IMR-90 (cell line): ENCODE results near the gene HDAC7.

Source experiments
- BHLHE40 ChIP-seq: fragments of 150-350 bp; IDR thresholded peaks from 2 replicates; pipeline ENCODE4 v1.6.1; 2016; ENCODE audit warnings: mild to moderate bottlenecking, low read depth, low read length
- RAD21 ChIP-seq: IDR thresholded peaks from 2 replicates; pipeline ENCODE4 v1.6.1; 2012; ENCODE audit warnings: low read length, improper control_type of control experiment
- TF ChIP-seq, protein P1 (sequence below): conservative IDR thresholded peaks from 2 replicates; pipeline ENCODE4 v1.5.1; 2012; ENCODE audit warnings: mild to moderate bottlenecking, low read depth, low read length, improper control_type of control experiment

DNA sequence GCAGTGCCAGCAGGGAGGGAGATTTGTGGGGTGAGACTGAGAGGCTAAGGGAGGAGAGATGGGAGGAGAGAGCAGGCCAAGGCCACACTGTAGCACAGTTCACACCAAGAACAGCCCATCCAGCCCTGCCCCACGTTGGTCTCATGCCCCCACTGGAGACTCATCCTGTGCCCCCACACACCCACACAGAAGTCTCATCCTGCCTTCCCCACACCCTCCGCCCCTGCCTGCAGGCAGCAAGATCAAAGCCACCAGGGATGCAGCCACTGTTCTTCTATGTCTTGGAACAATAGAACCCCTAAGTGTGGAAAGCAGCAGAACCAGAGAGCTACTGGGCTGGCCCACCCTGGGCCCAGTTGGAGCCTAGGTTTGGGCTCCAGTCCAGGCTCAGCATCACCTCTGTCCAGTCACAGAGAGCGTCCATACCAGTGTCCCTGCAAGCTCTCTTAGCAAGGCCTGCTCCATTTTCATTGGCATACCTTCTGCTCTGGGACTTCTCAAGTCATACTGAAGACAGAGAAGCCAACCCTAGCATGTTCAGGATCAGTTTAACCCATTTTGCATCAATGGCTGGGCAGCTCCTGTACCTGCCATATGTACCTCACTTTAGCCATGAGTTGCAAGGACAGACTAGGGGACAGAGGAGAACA is 31.7 kb upstream of the HDAC7 start:
- TF ChIP-seq BHLHE40 = no peak
- TF ChIP-seq, protein P1, sequence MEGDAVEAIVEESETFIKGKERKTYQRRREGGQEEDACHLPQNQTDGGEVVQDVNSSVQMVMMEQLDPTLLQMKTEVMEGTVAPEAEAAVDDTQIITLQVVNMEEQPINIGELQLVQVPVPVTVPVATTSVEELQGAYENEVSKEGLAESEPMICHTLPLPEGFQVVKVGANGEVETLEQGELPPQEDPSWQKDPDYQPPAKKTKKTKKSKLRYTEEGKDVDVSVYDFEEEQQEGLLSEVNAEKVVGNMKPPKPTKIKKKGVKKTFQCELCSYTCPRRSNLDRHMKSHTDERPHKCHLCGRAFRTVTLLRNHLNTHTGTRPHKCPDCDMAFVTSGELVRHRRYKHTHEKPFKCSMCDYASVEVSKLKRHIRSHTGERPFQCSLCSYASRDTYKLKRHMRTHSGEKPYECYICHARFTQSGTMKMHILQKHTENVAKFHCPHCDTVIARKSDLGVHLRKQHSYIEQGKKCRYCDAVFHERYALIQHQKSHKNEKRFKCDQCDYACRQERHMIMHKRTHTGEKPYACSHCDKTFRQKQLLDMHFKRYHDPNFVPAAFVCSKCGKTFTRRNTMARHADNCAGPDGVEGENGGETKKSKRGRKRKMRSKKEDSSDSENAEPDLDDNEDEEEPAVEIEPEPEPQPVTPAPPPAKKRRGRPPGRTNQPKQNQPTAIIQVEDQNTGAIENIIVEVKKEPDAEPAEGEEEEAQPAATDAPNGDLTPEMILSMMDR = no peak
- no peak for TF ChIP-seq RAD21
